ENCODE data around the gene EHD2.

DNA sequence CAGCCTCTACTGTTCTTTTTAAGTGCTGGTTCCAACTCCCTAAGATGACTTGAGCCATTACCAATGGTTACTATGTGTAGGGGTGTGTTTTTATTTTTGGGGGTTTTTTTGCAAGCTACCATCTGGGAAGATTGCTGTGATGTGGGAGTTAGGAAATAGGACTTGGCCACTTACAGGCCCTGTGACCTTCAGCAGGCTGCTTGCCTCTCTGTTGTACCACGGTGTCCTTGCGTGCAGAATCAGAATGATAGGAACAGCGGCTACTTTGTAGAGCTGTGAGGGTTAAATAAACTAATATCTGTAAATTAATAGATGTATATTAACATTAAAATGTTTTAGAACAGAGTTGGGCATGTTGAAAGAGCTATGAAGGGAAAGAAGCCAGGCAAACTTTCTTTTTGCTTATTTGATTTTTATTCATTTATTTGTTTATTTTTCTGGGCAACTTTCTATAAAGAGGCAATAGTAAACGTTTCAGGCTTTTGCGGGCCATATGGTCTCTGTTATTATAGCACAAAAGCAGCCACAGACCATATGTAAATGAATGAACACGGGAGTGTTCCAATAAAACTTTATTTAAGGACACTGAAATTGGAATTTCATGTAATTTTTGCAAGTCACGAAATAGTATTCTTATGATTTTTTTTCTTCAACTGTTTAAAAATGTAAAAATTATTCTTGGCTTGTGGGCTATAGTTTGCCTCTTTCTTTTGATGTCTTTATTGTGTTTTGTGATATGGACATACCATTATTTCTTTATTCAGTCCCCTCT, 26.4 kb upstream of the EHD2 start:
- TF ChIP-seq, protein P1, sequence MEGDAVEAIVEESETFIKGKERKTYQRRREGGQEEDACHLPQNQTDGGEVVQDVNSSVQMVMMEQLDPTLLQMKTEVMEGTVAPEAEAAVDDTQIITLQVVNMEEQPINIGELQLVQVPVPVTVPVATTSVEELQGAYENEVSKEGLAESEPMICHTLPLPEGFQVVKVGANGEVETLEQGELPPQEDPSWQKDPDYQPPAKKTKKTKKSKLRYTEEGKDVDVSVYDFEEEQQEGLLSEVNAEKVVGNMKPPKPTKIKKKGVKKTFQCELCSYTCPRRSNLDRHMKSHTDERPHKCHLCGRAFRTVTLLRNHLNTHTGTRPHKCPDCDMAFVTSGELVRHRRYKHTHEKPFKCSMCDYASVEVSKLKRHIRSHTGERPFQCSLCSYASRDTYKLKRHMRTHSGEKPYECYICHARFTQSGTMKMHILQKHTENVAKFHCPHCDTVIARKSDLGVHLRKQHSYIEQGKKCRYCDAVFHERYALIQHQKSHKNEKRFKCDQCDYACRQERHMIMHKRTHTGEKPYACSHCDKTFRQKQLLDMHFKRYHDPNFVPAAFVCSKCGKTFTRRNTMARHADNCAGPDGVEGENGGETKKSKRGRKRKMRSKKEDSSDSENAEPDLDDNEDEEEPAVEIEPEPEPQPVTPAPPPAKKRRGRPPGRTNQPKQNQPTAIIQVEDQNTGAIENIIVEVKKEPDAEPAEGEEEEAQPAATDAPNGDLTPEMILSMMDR (optimal IDR thresholded peaks at IDR 0.05 in 1 of 3, IDR thresholded peaks at IDR 0.05 in 1 of 3, conservative IDR thresholded peaks at IDR 0.05 in 1 of 3; ENCODE audit: extremely low read depth in 1 of 3, insufficient read depth in 2 of 3, low read length in 3 of 3) = no peak
- TF ChIP-seq EZH2 (IDR thresholded peaks at IDR 0.05; ENCODE audit: low read length) = no peak
